Measurements from ENCODE around the gene PPFIBP1.
"Not testable (repeated sequence)": the region's sequence is repeated elsewhere in the genome, so short reads cannot be mapped to it uniquely, and the experiment has no call there.

PPFIBP1 gene

DNA sequence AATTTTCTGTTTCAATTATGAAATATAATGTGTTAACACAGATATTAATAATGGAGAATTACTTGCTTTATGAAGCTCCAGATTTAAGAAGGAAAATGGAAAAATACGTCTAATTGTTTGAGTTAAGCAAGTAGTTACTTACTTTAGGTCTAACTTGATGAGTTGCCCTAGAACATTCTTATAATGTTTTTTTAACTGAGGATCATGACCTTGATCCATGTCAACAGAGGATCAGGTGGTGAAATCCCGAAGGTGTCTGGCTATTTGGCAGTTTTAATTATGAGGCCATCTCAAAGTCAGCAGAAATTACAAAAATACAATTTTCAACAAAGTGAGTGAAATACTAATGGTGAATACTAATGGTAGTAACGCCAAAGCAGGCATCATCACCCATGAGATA is 115.3 kb downstream of the PPFIBP1 start:
- no peak overlapping the region for H3K27ac ChIP-seq (ENCODE audit: low read length)
- no peak overlapping the region for H3K9ac ChIP-seq (ENCODE audit: low read length)
- H3K36me3 ChIP-seq (ENCODE audit: control insufficient read depth, low read depth, low read length) = no peaks in the 10 kb centered on the region
- no peaks in the 10 kb centered on the region for H3K27me3 ChIP-seq (ENCODE audit: control insufficient read depth, insufficient read depth, low read length)
- H3K9me3 ChIP-seq (ENCODE audit: control insufficient read depth, low read depth, low read length) = no peaks in the 10 kb centered on the region
- H3K4me1 ChIP-seq (ENCODE audit: control insufficient read depth, low read depth, low read length) = no peaks in the 10 kb centered on the region
- H3K4me3 ChIP-seq (ENCODE audit: low read length) = no peak overlapping the region

DNA sequence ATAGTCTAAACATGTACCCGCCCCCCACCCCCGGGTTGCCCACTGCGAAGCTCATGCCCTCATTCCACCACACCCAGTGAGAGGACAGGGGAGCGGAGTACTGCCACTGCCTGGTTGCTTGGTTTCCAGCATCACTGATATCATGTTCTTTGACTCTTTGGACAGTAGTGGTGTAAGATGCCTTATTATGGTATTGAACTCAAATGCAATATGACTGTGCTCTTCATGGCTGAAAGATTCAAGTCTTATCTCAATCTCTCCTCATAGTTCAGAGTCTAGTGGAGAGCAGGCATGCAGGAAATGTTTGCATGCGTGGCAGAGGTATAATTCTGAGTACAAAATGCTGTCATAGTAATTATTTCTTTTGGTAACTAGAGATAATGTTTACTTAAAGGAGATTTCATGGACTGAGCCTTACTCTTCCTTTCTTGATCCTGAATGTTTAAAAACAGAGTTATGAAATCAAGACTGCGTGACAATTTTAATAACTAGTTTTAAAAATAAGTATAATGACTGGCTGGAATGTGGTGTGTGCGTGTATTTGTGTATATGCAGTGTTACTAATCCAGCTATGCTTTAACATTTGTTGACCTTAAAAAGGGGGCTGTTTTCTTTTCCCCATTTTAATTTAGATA is 116.7 kb downstream of the PPFIBP1 start:
- H3K36me3 ChIP-seq (ENCODE audit: control insufficient read depth, low read depth, low read length); H3K27me3 ChIP-seq (ENCODE audit: control insufficient read depth, insufficient read depth, low read length); H3K27ac ChIP-seq (ENCODE audit: low read length); H3K4me1 ChIP-seq (ENCODE audit: control insufficient read depth, low read depth, low read length); H3K4me3 ChIP-seq (ENCODE audit: low read length); H3K9me3 ChIP-seq (ENCODE audit: control insufficient read depth, low read depth, low read length); H3K9ac ChIP-seq (ENCODE audit: low read length): not testable (repeated sequence)

DNA sequence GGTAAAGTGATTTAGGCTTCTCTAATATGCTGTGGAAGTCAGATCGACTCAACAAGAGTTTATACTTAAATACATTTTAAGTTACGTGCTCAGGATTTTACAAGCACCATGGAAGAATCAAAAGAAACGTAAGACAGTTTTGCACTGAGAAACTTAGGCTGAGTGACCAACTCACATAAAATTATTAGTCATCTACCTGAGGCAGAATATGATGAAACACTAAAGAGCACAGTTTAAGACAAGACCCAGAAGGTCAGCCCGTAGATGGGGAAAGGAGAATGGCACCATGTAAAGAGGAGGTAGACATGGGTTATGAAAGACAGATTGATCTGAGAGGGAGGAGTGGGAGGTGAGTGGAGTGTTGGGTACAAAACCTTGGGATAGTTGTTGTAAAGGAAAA is 118.4 kb downstream of the PPFIBP1 start:
- not testable (repeated sequence) for H3K9ac ChIP-seq (ENCODE audit: low read length); H3K27ac ChIP-seq (ENCODE audit: low read length)

DNA sequence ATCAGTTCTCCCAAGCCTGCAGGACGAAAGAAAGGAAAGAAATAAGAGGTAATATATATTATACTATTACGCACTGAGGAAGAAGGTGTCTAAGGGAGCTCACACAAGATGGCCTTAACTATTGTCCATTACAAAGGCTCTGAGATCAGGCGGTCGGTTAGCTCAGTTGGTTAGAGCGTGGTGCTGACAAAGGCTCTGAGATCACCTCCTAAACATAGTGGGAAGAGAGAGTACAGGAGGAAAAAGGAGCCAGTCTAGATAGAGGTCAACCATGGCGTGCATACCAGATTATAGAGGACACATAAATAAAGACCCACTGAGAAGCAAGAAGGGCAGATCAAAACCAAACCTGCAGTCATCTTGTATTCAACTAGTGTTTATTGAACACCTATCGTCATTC is 118.9 kb downstream of the PPFIBP1 start:
- H3K36me3 ChIP-seq (ENCODE audit: control insufficient read depth, low read depth, low read length); H3K9me3 ChIP-seq (ENCODE audit: control insufficient read depth, low read depth, low read length); H3K9ac ChIP-seq (ENCODE audit: low read length); H3K27me3 ChIP-seq (ENCODE audit: control insufficient read depth, insufficient read depth, low read length); H3K27ac ChIP-seq (ENCODE audit: low read length); H3K4me3 ChIP-seq (ENCODE audit: low read length); H3K4me1 ChIP-seq (ENCODE audit: control insufficient read depth, low read depth, low read length): not testable (repeated sequence)

More for the DNA sequence above, 118.4 kb downstream of the PPFIBP1 start:
- not testable (repeated sequence) for H3K4me1 ChIP-seq (ENCODE audit: control insufficient read depth, low read depth, low read length); H3K36me3 ChIP-seq (ENCODE audit: control insufficient read depth, low read depth, low read length); H3K27me3 ChIP-seq (ENCODE audit: control insufficient read depth, insufficient read depth, low read length); H3K4me3 ChIP-seq (ENCODE audit: low read length); H3K9me3 ChIP-seq (ENCODE audit: control insufficient read depth, low read depth, low read length)

DNA sequence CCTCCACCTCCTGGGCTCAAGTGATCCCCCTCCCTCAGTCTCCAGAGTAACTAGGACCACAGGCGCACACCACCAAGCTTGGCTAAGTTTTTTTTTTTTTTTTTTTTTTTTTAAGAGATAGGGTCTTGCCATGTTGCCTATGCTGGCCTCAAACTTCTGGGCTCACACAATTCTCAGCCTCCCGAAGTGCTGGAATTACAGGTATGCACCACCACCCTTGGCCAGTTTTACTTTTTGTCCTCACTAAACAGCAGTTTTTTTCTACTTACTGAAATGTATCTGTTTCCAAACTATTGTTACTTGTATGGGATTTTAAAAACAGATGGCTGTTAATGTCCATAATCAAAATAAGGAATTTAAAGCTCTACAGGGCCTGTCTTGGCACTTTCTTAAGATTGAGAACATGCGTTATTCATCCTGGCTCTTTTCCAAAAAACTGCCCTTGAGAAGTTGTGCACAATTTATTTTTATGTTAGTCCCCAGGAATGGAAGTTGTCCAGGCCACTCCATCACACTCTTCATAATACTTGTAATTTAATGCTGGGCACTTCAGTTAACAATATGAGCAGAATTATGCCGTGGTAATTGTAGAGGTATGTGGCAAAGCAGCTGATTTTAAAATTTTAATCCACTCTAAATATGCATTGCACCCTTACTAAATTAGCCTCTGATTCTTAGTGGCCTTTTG is 120.3 kb downstream of the PPFIBP1 start:
- H3K4me3 ChIP-seq (ENCODE audit: low read length) = no peak overlapping the region
- H3K9ac ChIP-seq (ENCODE audit: low read length) = no peak overlapping the region
- no peaks in the 10 kb centered on the region for H3K27me3 ChIP-seq (ENCODE audit: control insufficient read depth, insufficient read depth, low read length)
- no peaks in the 10 kb centered on the region for H3K9me3 ChIP-seq (ENCODE audit: control insufficient read depth, low read depth, low read length)
- no peaks in the 10 kb centered on the region for H3K4me1 ChIP-seq (ENCODE audit: control insufficient read depth, low read depth, low read length)
- no peak overlapping the region for H3K27ac ChIP-seq (ENCODE audit: low read length)
- no peaks in the 10 kb centered on the region for H3K36me3 ChIP-seq (ENCODE audit: control insufficient read depth, low read depth, low read length)

DNA sequence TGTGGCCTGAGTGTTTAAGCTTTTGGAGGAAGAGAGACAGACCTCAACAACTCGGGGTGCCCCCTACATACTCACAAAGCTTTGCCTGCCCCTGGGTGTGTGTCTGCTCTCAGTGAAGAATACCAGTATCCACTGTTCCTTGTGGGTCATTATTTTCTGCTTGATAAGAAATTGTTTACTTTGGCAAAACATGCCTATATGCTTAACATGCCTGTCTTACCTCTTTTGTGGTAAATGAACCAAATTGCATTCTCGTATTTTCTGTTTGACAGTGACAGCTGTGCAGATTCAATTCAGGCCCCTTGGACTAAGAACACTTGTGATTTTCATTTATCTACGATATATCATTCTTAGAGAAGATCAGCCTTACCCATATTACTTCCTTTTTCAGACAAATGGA is 121.7 kb downstream of the PPFIBP1 start:
- Histone ChIP-seq H3K36me3 (ENCODE audit: control insufficient read depth, low read depth, low read length) (peaks cover 3% of the 10 kb centered on the region), H3K9ac (ENCODE audit: low read length) (no peak overlapping the region), H3K9me3 (ENCODE audit: control insufficient read depth, low read depth, low read length) (no peaks in the 10 kb centered on the region), H3K4me1 (ENCODE audit: control insufficient read depth, low read depth, low read length) (no peaks in the 10 kb centered on the region), H3K27ac (ENCODE audit: low read length) (no peak overlapping the region), H3K27me3 (ENCODE audit: control insufficient read depth, insufficient read depth, low read length) (no peaks in the 10 kb centered on the region), H3K4me3 (ENCODE audit: low read length) (no peak overlapping the region)

DNA sequence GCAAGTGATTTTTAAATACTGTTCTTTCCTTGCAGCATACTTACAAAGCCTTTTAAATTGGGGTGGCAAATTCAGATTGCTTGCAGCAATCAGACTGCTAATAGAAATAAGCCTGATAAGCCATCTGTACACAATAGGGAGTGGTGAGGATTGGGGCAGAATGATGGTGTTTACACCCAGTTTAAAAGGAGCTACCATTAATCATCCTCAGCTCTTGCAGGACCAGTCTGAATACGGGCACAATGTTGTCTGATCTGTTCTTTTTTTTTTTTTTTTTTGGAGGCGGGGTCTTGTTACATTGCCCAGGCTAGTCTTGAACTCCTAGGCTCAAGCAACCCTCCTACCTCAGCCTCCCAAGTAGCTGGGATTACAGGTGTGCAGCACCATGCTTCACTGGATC is 122.1 kb downstream of the PPFIBP1 start:
- Histone ChIP-seq H3K9ac (ENCODE audit: low read length) (no peak overlapping the region), H3K4me3 (ENCODE audit: low read length) (no peak overlapping the region), H3K27ac (ENCODE audit: low read length) (no peak overlapping the region), H3K27me3 (ENCODE audit: control insufficient read depth, insufficient read depth, low read length) (no peaks in the 10 kb centered on the region), H3K36me3 (ENCODE audit: control insufficient read depth, low read depth, low read length) (peaks cover 3% of the 10 kb centered on the region), H3K4me1 (ENCODE audit: control insufficient read depth, low read depth, low read length) (no peaks in the 10 kb centered on the region), H3K9me3 (ENCODE audit: control insufficient read depth, low read depth, low read length) (no peaks in the 10 kb centered on the region)

DNA sequence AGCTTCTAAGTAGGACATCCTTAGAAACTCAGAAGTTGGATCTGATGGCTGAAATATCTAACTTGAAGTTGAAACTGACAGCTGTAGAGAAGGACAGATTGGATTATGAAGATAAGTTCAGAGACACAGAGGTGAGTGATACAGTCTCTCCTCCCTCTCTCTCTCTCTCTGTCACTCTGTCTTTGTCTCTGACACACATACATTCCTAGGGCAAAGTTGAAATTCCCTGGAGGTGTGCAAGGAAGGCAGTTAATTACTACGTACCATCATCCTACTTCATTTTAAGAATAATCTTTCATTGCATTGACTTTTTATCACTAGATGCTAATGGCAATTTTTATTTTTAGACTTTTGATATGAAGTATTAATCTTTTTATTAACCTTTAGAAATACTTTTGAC is 126.0 kb downstream of the PPFIBP1 start:
- H3K27ac ChIP-seq (ENCODE audit: low read length) = no peak overlapping the region
- H3K4me1 ChIP-seq (ENCODE audit: control insufficient read depth, low read depth, low read length) = no peaks in the 10 kb centered on the region
- H3K36me3 ChIP-seq (ENCODE audit: control insufficient read depth, low read depth, low read length) = peaks cover 3% of the 10 kb centered on the region
- no peaks in the 10 kb centered on the region for H3K9me3 ChIP-seq (ENCODE audit: control insufficient read depth, low read depth, low read length)
- H3K27me3 ChIP-seq (ENCODE audit: control insufficient read depth, insufficient read depth, low read length) = no peaks in the 10 kb centered on the region
- no peak overlapping the region for H3K9ac ChIP-seq (ENCODE audit: low read length)
- H3K4me3 ChIP-seq (ENCODE audit: low read length) = no peak overlapping the region

DNA sequence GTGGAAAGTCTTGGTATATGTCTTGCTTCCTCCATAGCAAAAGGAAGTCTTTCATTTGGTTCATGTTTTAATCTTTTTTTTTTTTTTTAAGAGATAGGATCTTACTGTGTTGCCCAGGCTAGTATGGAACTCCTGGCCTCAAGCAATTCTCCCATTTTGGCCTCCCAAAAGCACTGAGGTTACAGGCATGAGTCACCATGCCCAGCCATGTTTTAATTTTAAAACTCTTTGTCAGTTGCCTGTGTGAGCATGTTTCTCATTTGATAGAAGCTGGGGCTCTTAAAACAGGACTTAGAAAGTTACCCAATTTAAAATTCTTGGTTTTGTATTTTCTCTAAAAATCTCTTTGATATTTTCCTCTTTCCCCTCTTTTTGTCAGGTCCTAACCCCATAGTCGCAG is 127.2 kb downstream of the PPFIBP1 start:
- Histone ChIP-seq H3K27me3 (ENCODE audit: control insufficient read depth, insufficient read depth, low read length) (no peaks in the 10 kb centered on the region), H3K9me3 (ENCODE audit: control insufficient read depth, low read depth, low read length) (no peaks in the 10 kb centered on the region), H3K9ac (ENCODE audit: low read length) (no peak overlapping the region), H3K4me1 (ENCODE audit: control insufficient read depth, low read depth, low read length) (no peaks in the 10 kb centered on the region), H3K36me3 (ENCODE audit: control insufficient read depth, low read depth, low read length) (peaks cover 3% of the 10 kb centered on the region), H3K4me3 (ENCODE audit: low read length) (no peak overlapping the region), H3K27ac (ENCODE audit: low read length) (no peak overlapping the region)

DNA sequence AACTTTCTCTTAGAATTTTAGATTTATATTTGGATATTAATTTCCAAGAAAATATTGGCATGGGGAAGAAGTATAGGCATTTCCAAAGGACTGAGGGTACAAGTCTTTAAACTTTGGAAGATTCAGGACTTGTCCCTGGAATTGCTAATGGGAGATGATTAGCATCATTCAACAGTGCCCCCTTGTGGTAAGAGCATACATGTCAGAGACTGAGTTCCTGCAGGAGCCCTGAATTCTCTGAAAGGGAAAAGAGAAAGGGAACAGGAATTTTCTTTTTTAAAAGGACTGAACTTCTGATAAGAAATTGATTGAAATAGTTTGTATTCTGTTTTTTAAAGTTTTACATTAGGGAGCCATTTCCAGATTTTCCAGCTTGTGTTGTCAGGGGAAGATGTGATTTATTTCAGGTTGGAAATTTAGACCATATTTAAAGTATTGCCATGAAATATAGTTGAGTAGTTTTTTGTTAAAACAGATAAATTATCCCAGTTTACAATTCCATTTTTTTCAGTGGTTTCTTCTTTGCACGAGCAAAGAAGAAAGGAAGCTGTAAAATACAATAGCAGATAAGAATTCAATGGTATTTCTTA is 128.3 kb downstream of the PPFIBP1 start:
- Histone ChIP-seq H3K4me1 (ENCODE audit: control insufficient read depth, low read depth, low read length) (no peaks in the 10 kb centered on the region), H3K9ac (ENCODE audit: low read length) (no peak overlapping the region), H3K27me3 (ENCODE audit: control insufficient read depth, insufficient read depth, low read length) (no peaks in the 10 kb centered on the region), H3K27ac (ENCODE audit: low read length) (no peak overlapping the region), H3K36me3 (ENCODE audit: control insufficient read depth, low read depth, low read length) (peaks cover 8% of the 10 kb centered on the region), H3K9me3 (ENCODE audit: control insufficient read depth, low read depth, low read length) (no peaks in the 10 kb centered on the region), H3K4me3 (ENCODE audit: low read length) (no peak overlapping the region)

DNA sequence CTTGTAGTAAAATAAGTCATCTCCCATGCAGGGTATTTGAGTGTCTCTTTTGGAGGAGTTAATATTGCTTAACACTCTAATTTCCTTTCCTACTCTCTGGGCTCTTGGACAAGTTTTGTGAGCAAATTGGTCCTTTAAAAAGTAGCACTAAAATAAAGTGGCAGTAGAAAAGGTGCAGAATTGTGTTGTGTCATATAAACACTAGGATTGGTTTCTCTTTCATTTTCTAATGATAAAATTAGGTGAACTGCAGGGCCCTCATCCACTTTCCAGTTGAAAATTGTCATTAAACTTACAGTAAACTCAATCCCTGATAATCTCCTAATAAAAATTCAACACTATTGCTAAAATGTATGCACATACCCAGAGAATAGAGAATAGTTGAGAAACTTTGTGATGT is 129.7 kb downstream of the PPFIBP1 start:
- H3K27ac ChIP-seq (ENCODE audit: low read length) = no peak overlapping the region
- H3K4me3 ChIP-seq (ENCODE audit: low read length) = no peak overlapping the region
- H3K27me3 ChIP-seq (ENCODE audit: control insufficient read depth, insufficient read depth, low read length) = no peaks in the 10 kb centered on the region
- no peaks in the 10 kb centered on the region for H3K4me1 ChIP-seq (ENCODE audit: control insufficient read depth, low read depth, low read length)
- peaks cover 8% of the 10 kb centered on the region for H3K36me3 ChIP-seq (ENCODE audit: control insufficient read depth, low read depth, low read length)
- no peak overlapping the region for H3K9ac ChIP-seq (ENCODE audit: low read length)
- H3K9me3 ChIP-seq (ENCODE audit: control insufficient read depth, low read depth, low read length) = no peaks in the 10 kb centered on the region

DNA sequence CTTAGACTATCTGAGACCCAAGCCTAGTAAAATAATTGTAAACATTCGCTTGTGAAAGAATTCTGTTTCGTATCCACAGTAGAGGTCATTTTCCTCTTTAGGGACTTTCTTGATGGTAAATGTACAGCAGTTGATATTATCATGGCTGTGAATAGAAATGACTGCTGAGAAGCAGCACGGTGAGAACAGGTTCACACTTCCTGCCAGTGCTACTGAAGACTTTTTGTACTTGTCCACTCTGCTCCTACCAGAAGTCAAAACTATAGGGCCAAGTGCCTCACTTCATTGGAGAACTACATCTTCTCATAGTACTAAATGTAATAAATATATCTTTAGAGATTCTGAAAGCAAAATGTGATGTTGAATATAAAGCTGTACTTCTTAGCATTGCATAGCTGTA is 131.5 kb downstream of the PPFIBP1 start:
- H3K4me3 ChIP-seq (ENCODE audit: low read length); H3K9ac ChIP-seq (ENCODE audit: low read length); H3K27me3 ChIP-seq (ENCODE audit: control insufficient read depth, insufficient read depth, low read length); H3K4me1 ChIP-seq (ENCODE audit: control insufficient read depth, low read depth, low read length); H3K36me3 ChIP-seq (ENCODE audit: control insufficient read depth, low read depth, low read length); H3K9me3 ChIP-seq (ENCODE audit: control insufficient read depth, low read depth, low read length); H3K27ac ChIP-seq (ENCODE audit: low read length): not testable (repeated sequence)
